HG03175 (cell line): ENCODE data around the gene AMOTL1.

ENCODE experiments used
- ATAC-seq: cut with Tn5 transposase; IDR thresholded peaks from one replicate; pipeline ENCODE4 v1.9.1; 2021; ENCODE audit warnings: mild to moderate bottlenecking, moderate library complexity; ENCODE audit not compliant: unreplicated experiment

AMOTL1 gene

GRCh38 chr11:94742665-94743064, 25.5 kb upstream of the AMOTL1 start:
- no peak for ATAC-seq

GRCh38 chr11:94746721-94747120, 21.4 kb upstream of the AMOTL1 start:
- no peak for ATAC-seq

- no peak for ATAC-seq
Observed at GRCh38 chr11:94747146-94747545, 21.0 kb upstream of the AMOTL1 start.

- no peak for ATAC-seq
Observed at GRCh38 chr11:94747601-94748041, 20.5 kb upstream of the AMOTL1 start.

GRCh38 chr11:94749369-94749768, 18.8 kb upstream of the AMOTL1 start:
- no peak for ATAC-seq

GRCh38 chr11:94750319-94751217, 17.6 kb upstream of the AMOTL1 start:
- ATAC-seq, result no peak

GRCh38 chr11:94751218-94751609, 16.9 kb upstream of the AMOTL1 start:
- no peak for ATAC-seq

- ATAC-seq, result no peak
Observed at GRCh38 chr11:94751786-94752185, 16.4 kb upstream of the AMOTL1 start.

- ATAC-seq, result no peak
Observed at GRCh38 chr11:94753630-94754029, 14.5 kb upstream of the AMOTL1 start.

- no peak for ATAC-seq
Observed at GRCh38 chr11:94754335-94754734, 13.8 kb upstream of the AMOTL1 start.

GRCh38 chr11:94754819-94755218, 13.3 kb upstream of the AMOTL1 start:
- no peak for ATAC-seq

GRCh38 chr11:94755494-94755893, 12.7 kb upstream of the AMOTL1 start:
- no peak for ATAC-seq

GRCh38 chr11:94757037-94757735, 11.0 kb upstream of the AMOTL1 start:
- ATAC-seq, result peak; percentile 63

- ATAC-seq, result no peak
Observed at GRCh38 chr11:94758666-94759065, 9.5 kb upstream of the AMOTL1 start.

- ATAC-seq, result no peak
Observed at GRCh38 chr11:94759522-94759921, 8.6 kb upstream of the AMOTL1 start.

GRCh38 chr11:94760296-94760695, 7.9 kb upstream of the AMOTL1 start:
- ATAC-seq, result no peak

GRCh38 chr11:94762208-94762607, 5.9 kb upstream of the AMOTL1 start:
- ATAC-seq, result no peak

GRCh38 chr11:94762995-94763394, 5.2 kb upstream of the AMOTL1 start:
- no peak for ATAC-seq

GRCh38 chr11:94766713-94767206, 1.4 kb upstream of the AMOTL1 start:
- no peak for ATAC-seq

GRCh38 chr11:94767291-94767690, 865 bp upstream of the AMOTL1 start:
- no peak for ATAC-seq

- peak; percentile 34 for ATAC-seq
Observed at GRCh38 chr11:94768602-94769541, 716 bp downstream of the AMOTL1 start.
